ENCODE measurements around the gene ATG10.

GRCh38 chr5:82105457-82105856 lies 133.6 kb downstream of the ATG10 start:
- TF ChIP-seq CTCF (IDR thresholded peaks at IDR 0.05; ENCODE audit: insufficient read depth, low read depth, low read length), result no peak
- no peak for TF ChIP-seq EZH2 (IDR thresholded peaks at IDR 0.05; ENCODE audit: insufficient read depth, low read length)

All from astrocyte (in vitro differentiated cells and primary cell).